SU-DHL-6 (cell line): ENCODE measurements around the gene NOC2L.

Experiments used
- CTCF ChIP-seq: fragments of 200-600 bp; sonication (generic); IDR thresholded peaks from one replicate; pipeline ENCODE4 v1.5.1; 2017; ENCODE audit warnings: antibody characterized with exemption, mild to moderate bottlenecking, low read length, moderate library complexity; ENCODE audit not compliant: insufficient read depth, poor library complexity, severe bottlenecking
- EZH2phosphoT487 ChIP-seq: fragments of 200-600 bp; sonication (generic), shearing (Covaris generic); conservative IDR thresholded peaks from 2 replicates; pipeline ENCODE4 v1.6.1; 2018; ENCODE audit warnings: mild to moderate bottlenecking, antibody characterized with exemption, low read length, moderate library complexity, mixed read lengths

- TF ChIP-seq CTCF: no peak
- no peak for TF ChIP-seq EZH2phosphoT487
These were observed 21.1 kb upstream of the NOC2L start for GRCh38 chr1:980137-980571.
